HG03469 (cell line): ENCODE measurements around the gene KLHL17.
"Not testable (repeated sequence)": the region's sequence is repeated elsewhere in the genome, so short reads cannot be mapped to it uniquely, and the experiment has no call there.

Source experiments
- ATAC-seq: cut with Tn5 transposase; IDR thresholded peaks from one replicate; pipeline ENCODE4 v1.9.1; 2021; ENCODE audit warnings: mild to moderate bottlenecking, moderate library complexity, moderate number of reproducible peaks; ENCODE audit not compliant: unreplicated experiment

KLHL17 gene

GRCh38 chr1:966135-966703, 5.8 kb downstream of the KLHL17 start, which contains the start of gene PLEKHN1:
Gene PLEKHN1, plus strand, starts transcription at chr1:966482. Its CDS starts 50 bp downstream, at chr1:966532.
- no peak for ATAC-seq

GRCh38 chr1:966704-967300, 6.4 kb downstream of the KLHL17 start:
- ATAC-seq = no peak

- no peak for ATAC-seq
Observed at GRCh38 chr1:967466-968343, 7.3 kb downstream of the KLHL17 start.

- no peak for ATAC-seq
Observed at GRCh38 chr1:969260-969855, 9.0 kb downstream of the KLHL17 start.

GRCh38 chr1:970242-970972, 10.0 kb downstream of the KLHL17 start:
- no peak for ATAC-seq

GRCh38 chr1:970973-971730, 10.8 kb downstream of the KLHL17 start:
- no peak for ATAC-seq

GRCh38 chr1:971751-972506, 11.5 kb downstream of the KLHL17 start:
- ATAC-seq = no peak

GRCh38 chr1:972726-973458, 12.5 kb downstream of the KLHL17 start:
- ATAC-seq = no peak

- no peak for ATAC-seq
Observed at GRCh38 chr1:973459-974292, 13.3 kb downstream of the KLHL17 start.

GRCh38 chr1:974293-974640, 13.9 kb downstream of the KLHL17 start:
- no peak for ATAC-seq

GRCh38 chr1:974687-975328, 14.4 kb downstream of the KLHL17 start:
- no peak for ATAC-seq

GRCh38 chr1:975365-975764, 15.0 kb downstream of the KLHL17 start:
- no peak for ATAC-seq

GRCh38 chr1:975896-976683, 15.7 kb downstream of the KLHL17 start:
- peak; percentile 46 for ATAC-seq

GRCh38 chr1:976791-977190, 16.4 kb downstream of the KLHL17 start:
- not testable (repeated sequence) for ATAC-seq

GRCh38 chr1:978069-978834, 17.9 kb downstream of the KLHL17 start:
- no peak for ATAC-seq
